ENCODE measurements around the gene FKRP.

DNA sequence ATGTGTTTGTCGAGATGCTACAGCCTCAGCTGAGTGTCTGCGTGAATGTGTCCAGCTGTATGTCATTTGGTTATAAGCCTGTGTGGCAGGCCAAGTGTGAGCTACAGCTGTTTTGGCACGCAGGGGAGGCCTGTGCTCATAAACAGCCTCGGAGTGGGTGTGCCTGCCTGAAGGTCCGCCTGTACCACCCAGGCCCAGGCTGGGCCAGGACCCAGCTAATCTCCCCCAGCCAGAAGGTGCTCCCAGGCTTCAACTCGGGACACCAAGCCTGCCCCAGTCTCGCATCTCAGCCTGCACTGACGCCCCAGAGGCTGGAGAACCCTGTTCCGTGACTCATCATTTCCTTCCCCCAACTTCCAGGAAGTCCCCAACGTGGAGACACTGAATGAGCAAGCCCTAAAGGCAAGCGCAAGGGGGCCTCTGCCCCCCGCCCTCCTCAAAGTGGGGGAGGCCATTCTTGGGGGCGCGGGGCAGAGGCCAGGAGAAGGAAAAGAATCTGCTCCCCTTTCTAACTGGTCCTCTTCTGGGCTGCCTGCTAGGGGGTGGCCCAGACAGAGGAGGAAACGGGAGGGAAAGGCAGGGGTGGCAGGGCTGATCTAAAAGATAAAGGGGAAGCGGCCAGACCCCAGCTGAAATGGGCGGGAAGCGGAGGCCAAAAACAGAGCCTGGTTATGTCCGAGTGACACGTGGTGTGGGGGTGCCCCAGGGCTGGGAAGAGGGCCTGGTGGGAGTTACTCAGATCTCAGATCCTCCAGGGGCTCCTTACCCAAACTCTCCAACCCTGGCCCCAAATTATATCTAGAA is 40.6 kb downstream of the FKRP start:
- TF ChIP-seq, protein P1, sequence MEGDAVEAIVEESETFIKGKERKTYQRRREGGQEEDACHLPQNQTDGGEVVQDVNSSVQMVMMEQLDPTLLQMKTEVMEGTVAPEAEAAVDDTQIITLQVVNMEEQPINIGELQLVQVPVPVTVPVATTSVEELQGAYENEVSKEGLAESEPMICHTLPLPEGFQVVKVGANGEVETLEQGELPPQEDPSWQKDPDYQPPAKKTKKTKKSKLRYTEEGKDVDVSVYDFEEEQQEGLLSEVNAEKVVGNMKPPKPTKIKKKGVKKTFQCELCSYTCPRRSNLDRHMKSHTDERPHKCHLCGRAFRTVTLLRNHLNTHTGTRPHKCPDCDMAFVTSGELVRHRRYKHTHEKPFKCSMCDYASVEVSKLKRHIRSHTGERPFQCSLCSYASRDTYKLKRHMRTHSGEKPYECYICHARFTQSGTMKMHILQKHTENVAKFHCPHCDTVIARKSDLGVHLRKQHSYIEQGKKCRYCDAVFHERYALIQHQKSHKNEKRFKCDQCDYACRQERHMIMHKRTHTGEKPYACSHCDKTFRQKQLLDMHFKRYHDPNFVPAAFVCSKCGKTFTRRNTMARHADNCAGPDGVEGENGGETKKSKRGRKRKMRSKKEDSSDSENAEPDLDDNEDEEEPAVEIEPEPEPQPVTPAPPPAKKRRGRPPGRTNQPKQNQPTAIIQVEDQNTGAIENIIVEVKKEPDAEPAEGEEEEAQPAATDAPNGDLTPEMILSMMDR (IDR thresholded peaks at IDR 0.05; ENCODE audit: low read depth, low read length, poor library complexity, severe bottlenecking): no peak
- TF ChIP-seq EZH2phosphoT487 (IDR thresholded peaks at IDR 0.05; ENCODE audit: borderline replicate concordance, low read length): no peak
